ENCODE data around the gene PKDCC.

Gene PKDCC

GRCh38 chr2:42107249-42108042 lies 59.6 kb downstream of the PKDCC start:
- no peak for DNase-seq (ENCODE audit: low spot score)
